PC-9 (cell line): Measurements from ENCODE around the gene RPS4Y2. TPM values are rescaled to one million over a fixed set of nuclear protein-coding genes. Genes with fewer than 3 reads are reported as not detected.

Source experiments
- BruUV-seq: library from RNA; stranded (reverse); fragments of 400-500 nt; replicated peaks from 2 replicates; lab custom pipeline; 2021; lab: Mats Ljungman, UMichigan
- CTCF ChIA-PET: fragments of 300-600 bp; sonication (Branson Sonifier 250); formaldehyde crosslinking; loops from one replicate; lab custom pipeline; 2022; ENCODE audit warnings: antibody characterized with exemption; lab: Charles Lee
- POLR2A ChIA-PET: fragments of 300-600 bp; sonication (Branson Sonifier 250); formaldehyde crosslinking; loops from one replicate; lab custom pipeline; 2022; ENCODE audit warnings: antibody characterized with exemption; ENCODE audit not compliant: unreplicated experiment; lab: Charles Lee
- DNase-seq, 2 experiments: peaks; one replicate each; pipeline versions ENCODE4 v3.0.0 to v3.0.0-alpha.2; 2015 to 2022; ENCODE audit warnings: mixed read lengths in 1 of 2
- H2AFZ ChIP-seq: fragments of 200-600 bp; sonication (generic); 2 replicates; pipeline ENCODE4 v1.8.1; 2017; ENCODE audit warnings: antibody characterized with exemption
- H3F3A ChIP-seq: fragments of 200-600 bp; sonication (generic); 2 replicates; pipeline ENCODE4 v1.8.1; 2017; ENCODE audit warnings: antibody characterized with exemption, mild to moderate bottlenecking, low read depth; ENCODE audit not compliant: insufficient read depth
- H3K27ac ChIP-seq: fragments of 200-600 bp; sonication (generic); 2 replicates; pipeline ENCODE4 v1.6.1; 2016; ENCODE audit warnings: mixed run types
- H3K27me3 ChIP-seq: fragments of 200-600 bp; sonication (generic); 2 replicates; pipeline ENCODE4 v1.6.1; 2016; ENCODE audit warnings: low read depth, mixed run types; ENCODE audit not compliant: insufficient read depth
- H3K36me3 ChIP-seq: fragments of 200-600 bp; sonication (generic); 2 replicates; pipeline ENCODE4 v1.6.1; 2016; ENCODE audit warnings: low read depth, mixed run types
- H3K4me1 ChIP-seq: fragments of 200-600 bp; sonication (generic); replicated peaks from 2 replicates; pipeline ENCODE4 v1.6.1; 2016; ENCODE audit warnings: mixed run types; ENCODE audit not compliant: insufficient read depth
- H3K4me2 ChIP-seq: fragments of 200-600 bp; sonication (generic); 2 replicates; pipeline ENCODE4 v1.6.1; 2017; ENCODE audit warnings: mixed run types
- H3K4me3 ChIP-seq: fragments of 200-600 bp; sonication (generic); 2 replicates; pipeline ENCODE4 v1.6.1; 2016; ENCODE audit warnings: mixed run types
- H3K79me2 ChIP-seq: fragments of 200-600 bp; sonication (generic); 2 replicates; pipeline ENCODE4 v1.6.1; 2017; ENCODE audit warnings: low read depth, mixed run types
- H3K9me2 ChIP-seq: fragments of 200-600 bp; sonication (generic); 2 replicates; pipeline ENCODE4 v1.8.1; 2017; ENCODE audit warnings: mild to moderate bottlenecking; ENCODE audit not compliant: insufficient read depth
- H3K9me3 ChIP-seq: fragments of 200-600 bp; sonication (generic); 2 replicates; pipeline ENCODE4 v1.8.1; 2016; ENCODE audit warnings: low read depth; ENCODE audit not compliant: insufficient read depth
- H4K20me1 ChIP-seq: fragments of 200-600 bp; sonication (generic); 2 replicates; pipeline ENCODE4 v1.8.1; 2017; ENCODE audit not compliant: insufficient read depth
- CTCF ChIP-seq: fragments of 200-600 bp; sonication (generic); conservative IDR thresholded peaks from 2 replicates; pipeline ENCODE4 v1.6.1; 2017; ENCODE audit warnings: mixed run types, antibody characterized with exemption, mild to moderate bottlenecking, moderate library complexity
- EZH2 ChIP-seq: fragments of 200-600 bp; sonication (generic); IDR thresholded peaks from 2 replicates; pipeline ENCODE4 v1.8.0; 2017; ENCODE audit warnings: antibody characterized with exemption, low read depth
- intact Hi-C: fragments of 100-400 bp; cut with micrococcal nuclease; formaldehyde crosslinking; loops from one replicate; pipeline ENCODE4 v1.10.0; 2022; ENCODE audit not compliant: unreplicated experiment
- total RNA-seq: library from RNA; stranded (reverse); gene quantifications from 2 replicates; pipeline ENCODE4 v1.2.3, GENCODE V29; 2021

The RPS4Y2 gene
- total RNA-seq, 1 experiment from 2014 or later, result not detected

- ChIA-PET POLR2A (no interaction called here), CTCF (no interaction called here)
- no peaks in the 10 kb centered on the region for H3K36me3 ChIP-seq
- no peak for DNase-seq
- no peak overlapping the region for H3K4me2 ChIP-seq
- H3K4me3 ChIP-seq, result no peak overlapping the region
- H3K4me1 ChIP-seq, result no peaks in the 10 kb centered on the region
- no peaks in the 10 kb centered on the region for H3K27me3 ChIP-seq
- BruUV-seq, result no TSS peak
- H3K9me3 ChIP-seq, result no peaks in the 10 kb centered on the region
- intact Hi-C loops, result no loop called here
- no peaks in the 10 kb centered on the region for H3F3A ChIP-seq
- TF ChIP-seq CTCF (no peak), EZH2 (no peak)
- H2AFZ ChIP-seq, result no peak overlapping the region
- H3K27ac ChIP-seq, result no peak overlapping the region
- no peaks in the 10 kb centered on the region for H3K9me2 ChIP-seq
- no peaks in the 10 kb centered on the region for H3K79me2 ChIP-seq
- no peaks in the 10 kb centered on the region for H4K20me1 ChIP-seq
Measured at GRCh38 chrY:20802659-20803058, 46.8 kb downstream of the RPS4Y2 start.

GRCh38 chrY:20806243-20806642 is 50.3 kb downstream of the RPS4Y2 start:
- no peaks in the 10 kb centered on the region for H3K27me3 ChIP-seq
- no peaks in the 10 kb centered on the region for H3K36me3 ChIP-seq
- no peak overlapping the region for H2AFZ ChIP-seq
- intact Hi-C loops, result no loop called here
- no peaks in the 10 kb centered on the region for H3K9me3 ChIP-seq
- no peak overlapping the region for H3K4me2 ChIP-seq
- H3K79me2 ChIP-seq, result no peaks in the 10 kb centered on the region
- no peak overlapping the region for H3K4me3 ChIP-seq
- no peak for TF ChIP-seq EZH2
- no peak for TF ChIP-seq CTCF
- H3K27ac ChIP-seq, result no peak overlapping the region
- no peaks in the 10 kb centered on the region for H3K4me1 ChIP-seq
- DNase-seq, result no peak
- no peaks in the 10 kb centered on the region for H4K20me1 ChIP-seq
- POLR2A ChIA-PET, result no interaction called here
- no TSS peak for BruUV-seq
- H3F3A ChIP-seq, result no peaks in the 10 kb centered on the region
- no peaks in the 10 kb centered on the region for H3K9me2 ChIP-seq
- CTCF ChIA-PET, result no interaction called here

- Histone ChIP-seq H3K27me3 (no peaks in the 10 kb centered on the region), H4K20me1 (no peaks in the 10 kb centered on the region), H3K36me3 (no peaks in the 10 kb centered on the region), H3K4me1 (no peaks in the 10 kb centered on the region), H3F3A (no peaks in the 10 kb centered on the region), H3K4me3 (no peak overlapping the region), H3K27ac (no peak overlapping the region), H3K9me2 (no peaks in the 10 kb centered on the region), H2AFZ (no peak overlapping the region), H3K79me2 (no peaks in the 10 kb centered on the region), H3K4me2 (no peak overlapping the region), H3K9me3 (no peaks in the 10 kb centered on the region)
- intact Hi-C loops, result no loop called here
- no peak for DNase-seq
- TF ChIP-seq CTCF (no peak), EZH2 (no peak)
- ChIA-PET POLR2A (no interaction called here), CTCF (no interaction called here)
- BruUV-seq, result no TSS peak
Measured at GRCh38 chrY:20813459-20813858, 57.6 kb downstream of the RPS4Y2 start.
